ENCODE data around the gene HOXD1. TPM values are rescaled to one million over a fixed set of nuclear protein-coding genes. Genes with fewer than 3 reads are reported as not detected.
A peak's percentile ranks its signal among the peaks of the same experiment; 100 is the strongest.

The HOXD1 gene
- polyA plus RNA-seq, 1 of the 3 experiments (the other 2 are of a cell fraction) = not detected

GRCh38 chr2:176188774-176189680 is 559 bp downstream of the HOXD1 start:
- Histone ChIP-seq H3K4me1 (ENCODE audit: control insufficient read depth in 1 of 2, insufficient read depth in 2 of 2, low read depth in 1 of 2, low read length in 1 of 2) (peaks cover 0 to 10% of the 10 kb centered on the region in 2 experiments; a peak in 1 of 4 replicates), H3K9me2 (no peaks in the 10 kb centered on the region), H3K27ac (ENCODE audit: low read depth in 2 of 2, low read length in 1 of 2) (no peak overlapping the region; a peak in 1 of 4 replicates), H2AFZ (ENCODE audit: low read depth) (peak overlapping the region; percentile 89), H3F3A (replicated peaks; ENCODE audit: insufficient read depth) (no peaks in the 10 kb centered on the region), H3K9ac (no peak overlapping the region), H3K4me2 (peak overlapping the region; percentile 91), H3K4me3 (ENCODE audit: low read depth in 2 of 2, low read length in 1 of 2) (peak overlapping the region; percentile 73 to 76), H3K36me3 (replicated peaks in 1 of 2; ENCODE audit: control insufficient read depth in 1 of 2, insufficient read depth in 2 of 2, low read length in 1 of 2) (no peaks in the 10 kb centered on the region), H3K9me3 (no peaks in the 10 kb centered on the region), H4K20me1 (ENCODE audit: insufficient read depth) (no peaks in the 10 kb centered on the region), H3K79me2 (ENCODE audit: insufficient read depth) (no peaks in the 10 kb centered on the region), H3K27me3 (ENCODE audit: insufficient read depth) (peaks cover 9% of the 10 kb centered on the region; the same call in 1 of the 2 replicates)
- peak; percentile 75 for DNase-seq
- no peak for TF ChIP-seq MEF2A (IDR thresholded peaks at IDR 0.05; ENCODE audit: borderline replicate concordance, low read depth)
- TF ChIP-seq USF2 (IDR thresholded peaks at IDR 0.05; ENCODE audit: borderline replicate concordance, low read depth, low read length) = no peak
- no peak for TF ChIP-seq ELF1 (IDR thresholded peaks at IDR 0.05)
- TF ChIP-seq RAD21 (IDR thresholded peaks at IDR 0.05; ENCODE audit: low read length) = no peak
- no peak for TF ChIP-seq FOXM1 (IDR thresholded peaks at IDR 0.05; ENCODE audit: low read depth)
- no peak for TF ChIP-seq RFX5 (IDR thresholded peaks at IDR 0.05; ENCODE audit: low read length)
- TF ChIP-seq, protein P1, sequence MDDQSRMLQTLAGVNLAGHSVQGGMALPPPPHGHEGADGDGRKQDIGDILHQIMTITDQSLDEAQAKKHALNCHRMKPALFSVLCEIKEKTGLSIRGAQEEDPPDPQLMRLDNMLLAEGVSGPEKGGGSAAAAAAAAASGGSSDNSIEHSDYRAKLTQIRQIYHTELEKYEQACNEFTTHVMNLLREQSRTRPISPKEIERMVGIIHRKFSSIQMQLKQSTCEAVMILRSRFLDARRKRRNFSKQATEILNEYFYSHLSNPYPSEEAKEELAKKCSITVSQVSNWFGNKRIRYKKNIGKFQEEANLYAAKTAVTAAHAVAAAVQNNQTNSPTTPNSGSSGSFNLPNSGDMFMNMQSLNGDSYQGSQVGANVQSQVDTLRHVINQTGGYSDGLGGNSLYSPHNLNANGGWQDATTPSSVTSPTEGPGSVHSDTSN (IDR thresholded peaks at IDR 0.05) = no peak
- TF ChIP-seq GABPA (IDR thresholded peaks at IDR 0.05; ENCODE audit: low read depth) = no peak
- no peak for TF ChIP-seq TCF12 (IDR thresholded peaks at IDR 0.05)
- no peak for TF ChIP-seq FOXJ3 (CRISPR knock-in tag; IDR thresholded peaks at IDR 0.05)
- TF ChIP-seq REST (IDR thresholded peaks at IDR 0.05; ENCODE audit: low read depth, low read length) = no peak
- TF ChIP-seq GATA2 (CRISPR knock-in tag; IDR thresholded peaks at IDR 0.05) = no peak
- TF ChIP-seq RCOR1 (IDR thresholded peaks at IDR 0.05; ENCODE audit: low read length) = no peak
- no peak for TF ChIP-seq MXI1 (IDR thresholded peaks at IDR 0.05; ENCODE audit: low read depth, low read length)
- TF ChIP-seq SIN3A (IDR thresholded peaks at IDR 0.05; ENCODE audit: borderline replicate concordance, low read depth, low read length) = no peak
- no peak for TF ChIP-seq MAX (IDR thresholded peaks at IDR 0.05; ENCODE audit: low read depth)
- TF ChIP-seq NRF1 (IDR thresholded peaks at IDR 0.05; ENCODE audit: low read depth, low read length) = no peak
- TF ChIP-seq RXRA (IDR thresholded peaks at IDR 0.05; ENCODE audit: borderline replicate concordance, low read depth) = no peak
- CTCF ChIA-PET = interaction anchor here (0.6 to 2.4 kb wide), 7 partner anchors 12 to 445 kb away, joined by 3 to 13 read pairs (median 3); no protein-coding TSS in a partner anchor
- POLR2A ChIA-PET = interaction anchor here (0.7 to 2.6 kb wide), 5 partner anchors 13 to 365 kb away, joined by 3 to 5 read pairs (median 4); partner anchors contain the start of gene HOXD9
- WGBS (ENCODE audit: low lambda C conversion rate) = 80% methylated on average over 35 of the region's 98 CpGs

Data from SK-N-SH (cell line).